Endothelial cell of umbilical vein (primary cell): ENCODE results near the gene SLC35F3. TPM values are rescaled to one million over a fixed set of nuclear protein-coding genes. Genes with fewer than 3 reads are reported as not detected.

Experiments used
- BruUV-seq: library from RNA; stranded (reverse); fragments of 400-500 nt; replicated peaks from 2 replicates; lab custom pipeline; 2021; lab: Mats Ljungman, UMichigan
- CTCF ChIA-PET: fragments of 300-600, 350-600 bp; sonication (Branson Sonifier 250); formaldehyde crosslinking; loops from one replicate; lab custom pipeline; 2021; ENCODE audit warnings: antibody characterized with exemption, inconsistent platforms; lab: Charles Lee
- POLR2A ChIA-PET: fragments of 300-600, 350-600 bp; sonication (Branson Sonifier 250); formaldehyde crosslinking; loops from one replicate; lab custom pipeline; 2021; ENCODE audit warnings: antibody characterized with exemption, inconsistent platforms; lab: Charles Lee
- DNase-seq: peaks from one replicate; pipeline ENCODE4 v3.0.0-alpha.2; 2011; ENCODE audit warnings: low read depth, low spot score
- FAIRE-seq: peaks from 2 replicates; lab custom pipeline; 2011; peaks lifted over from hg19 to GRCh38; lab: Jason Lieb, UNC
- H2AFZ ChIP-seq: 2 replicates; pipeline ENCODE4 v1.6.0; 2012; ENCODE audit warnings: low read depth, low read length, control low read depth, inconsistent platforms
- H3K27ac ChIP-seq: 2 replicates; pipeline ENCODE4 v1.5.1; 2011; ENCODE audit warnings: low read depth, mild to moderate bottlenecking, control low read depth, low read length, moderate library complexity; ENCODE audit not compliant: insufficient read depth
- H3K27me3 ChIP-seq, 2 experiments: 2 replicates each; pipeline versions ENCODE4 v1.6.0 to v1.6.1; 2011; ENCODE audit warnings: low read length in 2 of 2, mixed read lengths in 1 of 2; ENCODE audit not compliant: control insufficient read depth in 2 of 2, insufficient read depth in 2 of 2
- H3K36me3 ChIP-seq, 2 experiments: 2 replicates in 1 of 2; 3 replicates in 1 of 2; pipeline ENCODE4 v1.5.1; 2011; ENCODE audit warnings: low read length in 2 of 2, mild to moderate bottlenecking in 1 of 2, moderate library complexity in 1 of 2; ENCODE audit not compliant: control insufficient read depth in 2 of 2, insufficient read depth in 2 of 2; ENCODE audit errors: extremely low read depth in 1 of 2
- H3K4me1 ChIP-seq: 3 replicates; pipeline ENCODE4 v1.5.1; 2011; ENCODE audit warnings: mild to moderate bottlenecking, low read length; ENCODE audit not compliant: control insufficient read depth, insufficient read depth; ENCODE audit errors: extremely low read depth
- H3K4me2 ChIP-seq: 2 replicates; pipeline ENCODE4 v1.6.1; 2011; ENCODE audit warnings: low read length, control low read depth, mixed read lengths; ENCODE audit not compliant: insufficient read depth
- H3K4me3 ChIP-seq, 3 experiments: fragments of 200-600 bp in 1 of 3; sonication (generic), shearing (Covaris generic) in 1 of 3; replicated peaks in 1 of 3; 2 replicates each; pipeline ENCODE4 v1.5.1; 2011 to 2016; ENCODE audit warnings: control low read depth in 3 of 3, low read length in 3 of 3, mild to moderate bottlenecking in 2 of 3, inconsistent platforms in 1 of 3, low read depth in 1 of 3, moderate library complexity in 1 of 3; ENCODE audit not compliant: insufficient read depth in 1 of 3
- H3K79me2 ChIP-seq: 2 replicates; pipeline ENCODE4 v1.6.0; 2012; ENCODE audit warnings: low read length, inconsistent platforms; ENCODE audit not compliant: control insufficient read depth, insufficient read depth
- H3K9ac ChIP-seq: replicated peaks from 2 replicates; pipeline ENCODE3; 2011; ENCODE audit warnings: low read length, control low read depth; ENCODE audit not compliant: insufficient read depth; ENCODE audit errors: extremely low read depth
- H3K9me1 ChIP-seq: replicated peaks from 3 replicates; pipeline ENCODE4 v1.6.0; 2011; ENCODE audit warnings: mild to moderate bottlenecking, low read length; ENCODE audit not compliant: control insufficient read depth, insufficient read depth; ENCODE audit errors: extremely low read depth
- H3K9me3 ChIP-seq: replicated peaks from 2 replicates; pipeline ENCODE4 v1.5.1; 2012; ENCODE audit warnings: low read length, inconsistent platforms; ENCODE audit not compliant: control insufficient read depth, insufficient read depth
- H4K20me1 ChIP-seq: replicated peaks from 2 replicates; pipeline ENCODE3; 2011; ENCODE audit warnings: mild to moderate bottlenecking, low read length; ENCODE audit not compliant: control insufficient read depth, insufficient read depth; ENCODE audit errors: extremely low read depth
- EZH2 ChIP-seq: IDR thresholded peaks from 2 replicates; pipeline ENCODE4 v1.6.1; 2012; ENCODE audit warnings: borderline replicate concordance, low read depth, mild to moderate bottlenecking, moderate library complexity, low read length, inconsistent platforms; ENCODE audit not compliant: severe bottlenecking
- FOS ChIP-seq: IDR thresholded peaks from 2 replicates; pipeline ENCODE4 v1.6.1; 2011; ENCODE audit warnings: mild to moderate bottlenecking, low read length, moderate library complexity, borderline replicate concordance; ENCODE audit not compliant: insufficient read depth
- GATA2 ChIP-seq: IDR thresholded peaks from 2 replicates; pipeline ENCODE4 v1.7.0; 2011; ENCODE audit warnings: low read depth, mild to moderate bottlenecking, moderate library complexity, mixed read lengths, low read length; ENCODE audit not compliant: insufficient read length, insufficient read depth
- JUN ChIP-seq: IDR thresholded peaks from 2 replicates; pipeline ENCODE4 v1.6.1; 2011; ENCODE audit warnings: borderline replicate concordance, low read depth; ENCODE audit not compliant: insufficient read length, insufficient read depth
- MYC ChIP-seq: IDR thresholded peaks from one replicate; pipeline ENCODE4 v1.6.1; 2011; ENCODE audit warnings: mild to moderate bottlenecking, low read depth, low read length
- POLR2A ChIP-seq: IDR thresholded peaks from 2 replicates; pipeline ENCODE4 v1.6.1; 2012; ENCODE audit warnings: low read depth, mild to moderate bottlenecking, control low read depth, low read length
- POLR2AphosphoS5 ChIP-seq: IDR thresholded peaks from 2 replicates; pipeline ENCODE4 v1.6.1; 2012; ENCODE audit warnings: low read depth, mild to moderate bottlenecking, control low read depth, low read length, moderate library complexity; ENCODE audit not compliant: insufficient read depth
- dilution Hi-C: fragments of 300-500 bp; cut with MboI; formaldehyde crosslinking; loops from one replicate; pipeline ENCODE4 v1.15.0; 2019; ENCODE audit warnings: low sequenced_read_pairs; ENCODE audit not compliant: extremely low pct_ligation_motif_present
- intact Hi-C: fragments of 100-400 bp; cut with micrococcal nuclease; formaldehyde crosslinking; loops from one replicate; pipeline ENCODE4 v1.10.0; 2022
- polyA plus RNA-seq, 4 experiments: library from polyadenylated mRNA; depleted of rRNA in 3 of 4; stranded (reverse) in 3 of 4; unstranded in 1 of 4; fragments of >200 nt; gene quantifications; 2 replicates each; pipeline versions ENCODE4 v1.2.1 to v1.2.3, GENCODE V29; 2011 to 2012; ENCODE audit warnings: missing spikeins in 1 of 4
- total RNA-seq: library from RNA; stranded (reverse); gene quantifications from 2 replicates; pipeline ENCODE4 v1.2.3, GENCODE V29; 2021
- TF ChIP-seq, protein P1 (sequence below): IDR thresholded peaks from 2 replicates; pipeline ENCODE4 v1.6.1; 2011; ENCODE audit not compliant: insufficient read depth, insufficient read length
- TF ChIP-seq, protein P2 (sequence below), 2 donors: IDR thresholded peaks; 1 replicate in 1 of 2; 2 replicates in 1 of 2; pipeline ENCODE4 v1.5.1; 2011; ENCODE audit warnings: low read length in 2 of 2, mild to moderate bottlenecking in 2 of 2, moderate library complexity in 2 of 2, control low read depth in 1 of 2, inconsistent platforms in 1 of 2, low read depth in 1 of 2; ENCODE audit not compliant: insufficient read depth in 1 of 2; ENCODE audit errors: extremely low read depth in 1 of 2

The SLC35F3 gene
- total and polyA plus RNA-seq, 2 donors (not counting 3 experiments of a cell fraction or from before 2014, with no cell fraction given): not detected

DNA sequence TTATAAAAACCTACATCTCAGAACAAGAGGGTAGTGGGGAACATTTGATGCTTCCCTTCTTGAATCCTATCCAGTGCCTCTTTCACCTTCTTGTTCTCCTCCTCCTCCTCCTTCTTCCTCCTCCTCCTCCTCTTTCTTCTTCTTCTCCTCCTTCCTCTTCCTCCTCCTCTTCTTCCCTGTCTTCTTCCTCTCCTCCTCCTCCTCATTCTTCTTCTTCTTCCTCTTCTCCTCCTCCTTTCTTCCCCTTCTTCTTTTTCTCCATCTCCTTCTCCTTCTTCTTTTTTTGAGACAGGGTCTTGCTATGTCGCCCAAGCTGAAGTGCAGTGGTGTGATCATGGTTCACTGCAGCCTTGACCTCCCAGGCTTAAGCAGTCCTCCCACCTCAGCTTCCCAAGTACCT is 31.9 kb downstream of the SLC35F3 start:
- no peak for FAIRE-seq
- CTCF ChIA-PET: no interaction called here

More for the DNA sequence above, 31.9 kb downstream of the SLC35F3 start:
- no peak for TF ChIP-seq MYC
- TF ChIP-seq, protein P1, sequence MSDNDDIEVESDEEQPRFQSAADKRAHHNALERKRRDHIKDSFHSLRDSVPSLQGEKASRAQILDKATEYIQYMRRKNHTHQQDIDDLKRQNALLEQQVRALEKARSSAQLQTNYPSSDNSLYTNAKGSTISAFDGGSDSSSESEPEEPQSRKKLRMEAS: no peak
- TF ChIP-seq, protein P2, sequence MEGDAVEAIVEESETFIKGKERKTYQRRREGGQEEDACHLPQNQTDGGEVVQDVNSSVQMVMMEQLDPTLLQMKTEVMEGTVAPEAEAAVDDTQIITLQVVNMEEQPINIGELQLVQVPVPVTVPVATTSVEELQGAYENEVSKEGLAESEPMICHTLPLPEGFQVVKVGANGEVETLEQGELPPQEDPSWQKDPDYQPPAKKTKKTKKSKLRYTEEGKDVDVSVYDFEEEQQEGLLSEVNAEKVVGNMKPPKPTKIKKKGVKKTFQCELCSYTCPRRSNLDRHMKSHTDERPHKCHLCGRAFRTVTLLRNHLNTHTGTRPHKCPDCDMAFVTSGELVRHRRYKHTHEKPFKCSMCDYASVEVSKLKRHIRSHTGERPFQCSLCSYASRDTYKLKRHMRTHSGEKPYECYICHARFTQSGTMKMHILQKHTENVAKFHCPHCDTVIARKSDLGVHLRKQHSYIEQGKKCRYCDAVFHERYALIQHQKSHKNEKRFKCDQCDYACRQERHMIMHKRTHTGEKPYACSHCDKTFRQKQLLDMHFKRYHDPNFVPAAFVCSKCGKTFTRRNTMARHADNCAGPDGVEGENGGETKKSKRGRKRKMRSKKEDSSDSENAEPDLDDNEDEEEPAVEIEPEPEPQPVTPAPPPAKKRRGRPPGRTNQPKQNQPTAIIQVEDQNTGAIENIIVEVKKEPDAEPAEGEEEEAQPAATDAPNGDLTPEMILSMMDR (IDR thresholded peaks at IDR 0.05; ENCODE audit: extremely low read depth in 1 of 2, insufficient read depth in 1 of 2, low read depth in 1 of 2, low read length in 2 of 2): no peak
- TF ChIP-seq FOS: no peak
- no peak for TF ChIP-seq POLR2A
- TF ChIP-seq EZH2: no peak
- TF ChIP-seq JUN: no peak
- no peak for TF ChIP-seq GATA2
- no peak for TF ChIP-seq POLR2AphosphoS5
- no peaks in the 10 kb centered on the region for H3K27me3 ChIP-seq
- no peak overlapping the region for H3K9ac ChIP-seq
- POLR2A ChIA-PET: no interaction called here
- H3K4me2 ChIP-seq: no peak overlapping the region
- H3K9me1 ChIP-seq: no peaks in the 10 kb centered on the region
- no peaks in the 10 kb centered on the region for H3K9me3 ChIP-seq
- no peak for DNase-seq
- H3K4me1 ChIP-seq: no peaks in the 10 kb centered on the region
- H3K4me3 ChIP-seq: no peak overlapping the region
- H2AFZ ChIP-seq: no peak overlapping the region
- H3K36me3 ChIP-seq: no peaks in the 10 kb centered on the region
- intact Hi-C loops: no loop called here
- no peaks in the 10 kb centered on the region for H3K79me2 ChIP-seq
- no peak overlapping the region for H3K27ac ChIP-seq
- dilution Hi-C loops: no loop called here
- H4K20me1 ChIP-seq: no peaks in the 10 kb centered on the region
- BruUV-seq: no TSS peak
